Fibroblast of villous mesenchyme (primary cell): Measurements from ENCODE around the gene MINDY4. TPM values are rescaled to one million over a fixed set of nuclear protein-coding genes. Genes with fewer than 3 reads are reported as not detected.

Experiments
- DNase-seq: peaks from one replicate; pipeline ENCODE4 v3.0.0-alpha.2; 2010; ENCODE audit warnings: low read depth
- H3K4me3 ChIP-seq: 2 replicates; pipeline ENCODE4 v1.5.1; 2011; ENCODE audit warnings: low read depth, mild to moderate bottlenecking, low read length
- CTCF ChIP-seq: IDR thresholded peaks from 2 replicates; pipeline ENCODE4 v1.5.1; 2012; ENCODE audit warnings: low read depth, mild to moderate bottlenecking, low read length; ENCODE audit not compliant: insufficient read depth
- total RNA-seq: library from RNA; depleted of rRNA; stranded (reverse); fragments of >200 nt; gene quantifications from 2 replicates; pipeline ENCODE4 v1.2.3, GENCODE V29; 2012

MINDY4 gene
- total RNA-seq, 1 donor = 17.3 TPM

GRCh38 chr7:30894009-30894408 is 122.8 kb downstream of the MINDY4 start:
- no peak for TF ChIP-seq CTCF
- DNase-seq = no peak
- no peak overlapping the region for H3K4me3 ChIP-seq

GRCh38 chr7:30894866-30895605 is 123.8 kb downstream of the MINDY4 start:
- TF ChIP-seq CTCF = peak; percentile 25
- no peak for DNase-seq
- no peak overlapping the region for H3K4me3 ChIP-seq

GRCh38 chr7:30896036-30896435 is 124.8 kb downstream of the MINDY4 start:
- DNase-seq = peak; percentile 37
- no peak overlapping the region for H3K4me3 ChIP-seq
- TF ChIP-seq CTCF = no peak

- H3K4me3 ChIP-seq = no peak overlapping the region
- TF ChIP-seq CTCF = no peak
- DNase-seq = no peak
Observed at GRCh38 chr7:30896783-30897637, 125.8 kb downstream of the MINDY4 start.

DNA sequence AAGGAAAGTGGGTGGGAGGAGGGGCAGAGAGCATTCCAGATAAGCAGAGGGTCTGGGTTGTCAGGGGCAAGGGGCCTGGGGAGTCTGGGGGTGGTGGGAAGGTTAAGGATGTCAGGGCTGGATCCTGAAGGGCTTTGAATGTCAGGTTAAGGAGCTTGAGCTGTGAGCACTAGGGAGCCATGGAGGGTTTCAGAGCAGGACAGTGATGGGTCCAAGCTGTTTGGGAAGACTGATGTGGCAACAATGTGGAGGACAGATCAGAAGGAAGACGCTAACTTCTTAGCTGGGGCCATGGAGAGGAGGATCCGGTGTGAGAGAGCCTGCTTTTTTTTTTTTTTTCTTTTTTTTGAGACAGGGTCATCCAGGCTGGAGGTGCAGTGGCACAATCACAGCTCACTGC is 126.6 kb downstream of the MINDY4 start:
- no peak for TF ChIP-seq CTCF
- no peak overlapping the region for H3K4me3 ChIP-seq
- DNase-seq = no peak

DNA sequence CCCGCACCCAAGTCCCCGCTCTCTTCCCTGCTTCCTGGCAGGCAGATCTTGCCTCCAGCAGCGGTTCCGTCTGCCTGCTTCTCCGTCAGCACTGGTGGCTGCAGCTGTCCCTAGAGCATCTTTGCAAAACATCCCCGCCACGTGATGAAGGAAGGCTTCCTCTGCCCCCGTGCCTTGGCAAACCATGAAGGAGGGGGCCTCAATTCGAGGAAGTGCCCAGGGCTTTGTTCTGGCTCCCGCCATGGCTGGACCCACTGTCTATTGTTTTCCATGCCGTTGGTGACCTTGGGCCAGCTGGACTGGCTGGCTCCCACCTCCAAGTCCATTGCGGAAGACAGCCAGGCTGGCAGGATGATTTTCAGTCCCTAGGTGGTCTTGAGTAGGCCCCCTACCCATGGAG is 127.2 kb downstream of the MINDY4 start:
- DNase-seq = no peak
- no peak overlapping the region for H3K4me3 ChIP-seq
- no peak for TF ChIP-seq CTCF
